CD14-positive monocyte (primary cell): ENCODE measurements around the gene TGM2. TPM values are rescaled to one million over a fixed set of nuclear protein-coding genes. Genes with fewer than 3 reads are reported as not detected.
A peak's percentile ranks its signal among the peaks of the same experiment; 100 is the strongest.

ENCODE experiments used
- DNase-seq, 3 donors: peaks; one replicate each; pipeline ENCODE4 v3.0.0-alpha.2; 2011 to 2022
- H2AFZ ChIP-seq: 2 replicates; pipeline ENCODE4 v1.6.0; 2012; ENCODE audit warnings: mild to moderate bottlenecking, low read depth, low read length, inconsistent platforms; ENCODE audit not compliant: insufficient read depth, poor library complexity, severe bottlenecking
- H3K27ac ChIP-seq, 2 donors: 1 replicate in 1 of 2; 2 replicates in 1 of 2; pipeline ENCODE4 v1.5.1; 2012 to 2013; ENCODE audit warnings: low read length in 2 of 2, control low read depth in 1 of 2, inconsistent platforms in 1 of 2, low read depth in 1 of 2, mild to moderate bottlenecking in 1 of 2
- H3K27me3 ChIP-seq, 2 donors: one replicate each; pipeline versions ENCODE4 v1.6.0 to v1.6.1; 2011 to 2013; ENCODE audit warnings: low read length in 2 of 2; ENCODE audit not compliant: control insufficient read depth in 2 of 2, insufficient read depth in 2 of 2
- H3K36me3 ChIP-seq, 2 donors: replicated peaks in 1 of 2; 1 replicate in 1 of 2; 2 replicates in 1 of 2; pipeline versions ENCODE4 v1.5.1 to v1.6.1; 2012 to 2013; ENCODE audit warnings: low read length in 2 of 2, control low read depth in 1 of 2, inconsistent platforms in 1 of 2, mild to moderate bottlenecking in 1 of 2; ENCODE audit not compliant: insufficient read depth in 2 of 2, control insufficient read depth in 1 of 2
- H3K4me1 ChIP-seq, 2 donors: 1 replicate in 1 of 2; 2 replicates in 1 of 2; pipeline versions ENCODE4 v1.5.1 to v1.6.1; 2012 to 2013; ENCODE audit warnings: low read length in 2 of 2, control low read depth in 1 of 2, inconsistent platforms in 1 of 2, mild to moderate bottlenecking in 1 of 2, moderate library complexity in 1 of 2; ENCODE audit not compliant: insufficient read depth in 2 of 2, control insufficient read depth in 1 of 2
- H3K4me2 ChIP-seq: replicated peaks from 2 replicates; pipeline ENCODE3; 2012; ENCODE audit warnings: low read length, moderate library complexity, mild to moderate bottlenecking; ENCODE audit not compliant: poor library complexity, severe bottlenecking; ENCODE audit errors: extremely low read depth
- H3K4me3 ChIP-seq, 3 experiments: fragments of 200-600 bp in 1 of 3; sonication (generic) in 1 of 3; replicated peaks in 1 of 3; 1 replicate in 2 of 3; 2 replicates in 1 of 3; pipeline ENCODE4 v1.5.1; 2011 to 2013; ENCODE audit warnings: low read length in 3 of 3, mild to moderate bottlenecking in 3 of 3, control low read depth in 2 of 3, low read depth in 2 of 3, inconsistent platforms in 1 of 3, moderate library complexity in 1 of 3
- H3K79me2 ChIP-seq: 2 replicates; pipeline ENCODE4 v1.6.0; 2012; ENCODE audit warnings: mild to moderate bottlenecking, control low read depth, inconsistent platforms, low read length, moderate library complexity; ENCODE audit not compliant: insufficient read depth
- H3K9ac ChIP-seq: 2 replicates; pipeline ENCODE4 v1.6.0; 2017; ENCODE audit warnings: low read length, mild to moderate bottlenecking; ENCODE audit not compliant: insufficient read depth, poor library complexity, severe bottlenecking
- H3K9me3 ChIP-seq, 2 donors: replicated peaks in 1 of 2; 1 replicate in 1 of 2; 2 replicates in 1 of 2; pipeline versions ENCODE4 v1.5.1 to v1.6.1; 2012 to 2013; ENCODE audit warnings: low read length in 2 of 2, control low read depth in 1 of 2; ENCODE audit not compliant: control insufficient read depth in 1 of 2, insufficient read depth in 1 of 2
- H4K20me1 ChIP-seq: 2 replicates; pipeline ENCODE4 v1.6.0; 2012; ENCODE audit warnings: mild to moderate bottlenecking, low read length, control low read depth, moderate library complexity; ENCODE audit not compliant: insufficient read depth
- H3K27ac Mint-ChIP-seq, 7 donors: one replicate each; pipeline ENCODE4 v1.8.0; 2020; ENCODE audit warnings: mild to moderate bottlenecking in 7 of 7, mixed read lengths in 7 of 7, moderate library complexity in 6 of 7, inconsistent platforms in 2 of 7
- H3K27me3 Mint-ChIP-seq, 3 donors: one replicate each; pipeline ENCODE4 v1.8.0; 2021 to 2022; ENCODE audit warnings: low read depth in 3 of 3, mild to moderate bottlenecking in 3 of 3, mixed read lengths in 3 of 3, moderate library complexity in 3 of 3, inconsistent platforms in 1 of 3
- H3K36me3 Mint-ChIP-seq, 2 donors: one replicate each; pipeline ENCODE4 v1.8.0; 2020; ENCODE audit warnings: mixed read lengths in 2 of 2, inconsistent platforms in 1 of 2, mild to moderate bottlenecking in 1 of 2
- H3K4me1 Mint-ChIP-seq: one replicate; pipeline ENCODE4 v1.8.0; 2020; ENCODE audit warnings: mild to moderate bottlenecking, mixed read lengths
- H3K4me3 Mint-ChIP-seq, 2 donors: one replicate each; pipeline ENCODE4 v1.8.0; 2020; ENCODE audit warnings: mild to moderate bottlenecking in 2 of 2, mixed read lengths in 2 of 2, moderate library complexity in 1 of 2
- H3K9me3 Mint-ChIP-seq, 7 donors: one replicate each; pipeline ENCODE4 v1.8.0; 2020 to 2022; ENCODE audit warnings: mixed read lengths in 7 of 7, mild to moderate bottlenecking in 6 of 7, moderate library complexity in 6 of 7, inconsistent platforms in 2 of 7
- CTCF ChIP-seq: fragments of 200-600 bp; IDR thresholded peaks from one replicate; pipeline ENCODE4 v1.8.0; 2022; ENCODE audit warnings: antibody characterized with exemption, mild to moderate bottlenecking
- WGBS: methylation state at CpG from one replicate; pipeline ENCODE4 v1.1.5; 2013; ENCODE audit warnings: missing lambda C conversion rate; ENCODE audit not compliant: insufficient coverage; 5-methylcytosine and 5-hydroxymethylcytosine counted together
- intact Hi-C, 2 donors: fragments of 100-400 bp; cut with micrococcal nuclease; formaldehyde crosslinking; loops; one replicate each; pipeline versions ENCODE4 v1.15.0 to v1.15.1; 2023
- polyA plus RNA-seq, 3 donors: library from polyadenylated mRNA; depleted of rRNA in 1 of 3; unstranded in 2 of 3; stranded (reverse) in 1 of 3; fragments of 300-500 nt in 2 of 3; fragments of >200 nt in 1 of 3; fragmentation: Illumina TruSeq in 2 of 3; gene quantifications; 1 replicate in 2 of 3; 2 replicates in 1 of 3; pipeline ENCODE4 v1.2.3, GENCODE V29; 2012 to 2021

The TGM2 gene
- polyA plus RNA-seq, 3 donors: 0.47 to 1.7 (median 1.6) TPM

GRCh38 chr20:38115896-38116295, 49.2 kb downstream of the TGM2 start:
- Mint-ChIP-seq H3K9me3 (no peaks in the 10 kb centered on the region), H3K4me3 (no peak overlapping the region), H3K36me3 (no peaks in the 10 kb centered on the region), H3K27me3 (no peaks in the 10 kb centered on the region), H3K4me1 (peaks cover 34% of the 10 kb centered on the region), H3K27ac (no peak overlapping the region)
- WGBS: no CpG with 5 or more reads among the region's 2 CpGs
- H3K36me3 ChIP-seq: no peaks in the 10 kb centered on the region
- H3K79me2 ChIP-seq: no peaks in the 10 kb centered on the region
- intact Hi-C loops: no loop called here
- H3K9ac ChIP-seq: no peak overlapping the region
- no peak overlapping the region for H3K27ac ChIP-seq
- no peak for TF ChIP-seq CTCF
- no peak overlapping the region for H3K4me2 ChIP-seq
- H2AFZ ChIP-seq: no peak overlapping the region
- no peak overlapping the region for H3K4me3 ChIP-seq
- DNase-seq: no peak
- no peaks in the 10 kb centered on the region for H3K27me3 ChIP-seq
- H3K9me3 ChIP-seq: no peaks in the 10 kb centered on the region
- H4K20me1 ChIP-seq: no peaks in the 10 kb centered on the region
- H3K4me1 ChIP-seq: peaks cover 13 to 18% of the 10 kb centered on the region in 2 donors

- DNase-seq: no peak
- Mint-ChIP-seq H3K9me3 (no peaks in the 10 kb centered on the region), H3K4me3 (no peak overlapping the region), H3K27me3 (no peaks in the 10 kb centered on the region), H3K4me1 (peaks cover 34% of the 10 kb centered on the region), H3K27ac (peak overlapping the region in 1 of 7 donors; percentile 12), H3K36me3 (no peaks in the 10 kb centered on the region)
- no peaks in the 10 kb centered on the region for H4K20me1 ChIP-seq
- H3K9me3 ChIP-seq: no peaks in the 10 kb centered on the region
- 100% methylated on average over 1 of the region's 1 CpG for WGBS
- no peaks in the 10 kb centered on the region for H3K36me3 ChIP-seq
- peaks cover 13 to 18% of the 10 kb centered on the region in 2 donors for H3K4me1 ChIP-seq
- intact Hi-C loops: no loop called here
- TF ChIP-seq CTCF: no peak
- no peak overlapping the region for H3K27ac ChIP-seq
- no peak overlapping the region for H3K9ac ChIP-seq
- H2AFZ ChIP-seq: no peak overlapping the region
- no peaks in the 10 kb centered on the region for H3K27me3 ChIP-seq
- no peak overlapping the region for H3K4me2 ChIP-seq
- no peak overlapping the region for H3K4me3 ChIP-seq
- H3K79me2 ChIP-seq: no peaks in the 10 kb centered on the region
Measured at GRCh38 chr20:38115205-38115604, 49.9 kb downstream of the TGM2 start.
